Posterior cingulate gyrus (tissue), 11 donors: ENCODE data around the gene RAB10.

Experiments used
- DNase-seq, 10 donors: peaks; one replicate each; pipeline versions ENCODE4 v3.0.0 to v3.0.0-alpha.2; 2020 to 2021; ENCODE audit warnings: mixed read lengths in 3 of 10
- intact Hi-C: fragments of 100-400 bp; cut with DNase I; formaldehyde crosslinking; loops from one replicate; pipeline ENCODE4 v1.15.1; 2023

Gene RAB10

GRCh38 chr2:26048791-26049190 is 14.9 kb downstream of the RAB10 start:
- no peak for DNase-seq
- intact Hi-C loops, result no loop called here

- no peak for DNase-seq
- intact Hi-C loops, result no loop called here
These were observed 15.8 kb downstream of the RAB10 start for GRCh38 chr2:26049641-26050040.

GRCh38 chr2:26052740-26053139 is 18.9 kb downstream of the RAB10 start:
- intact Hi-C loops, result no loop called here
- DNase-seq, result no peak

- DNase-seq, result no peak
- intact Hi-C loops, result no loop called here
These were observed 20.9 kb downstream of the RAB10 start for GRCh38 chr2:26054598-26055348.

- no peak for DNase-seq
- intact Hi-C loops, result no loop called here
These were observed 24.5 kb downstream of the RAB10 start for GRCh38 chr2:26058390-26058789.

GRCh38 chr2:26059542-26059941 is 25.7 kb downstream of the RAB10 start:
- DNase-seq, result no peak
- intact Hi-C loops, result no loop called here

GRCh38 chr2:26061539-26061938 is 27.7 kb downstream of the RAB10 start:
- intact Hi-C loops, result no loop called here
- no peak for DNase-seq

GRCh38 chr2:26064846-26065245 is 31.0 kb downstream of the RAB10 start:
- intact Hi-C loops, result no loop called here
- DNase-seq, result no peak

- intact Hi-C loops, result no loop called here
These were observed 33.5 kb downstream of the RAB10 start for GRCh38 chr2:26067186-26067974.

GRCh38 chr2:26067980-26068507 is 34.2 kb downstream of the RAB10 start:
- intact Hi-C loops, result no loop called here

More at GRCh38 chr2:26067186-26067974, 33.5 kb downstream of the RAB10 start:
- DNase-seq, result no peak

GRCh38 chr2:26068602-26069298 is 34.9 kb downstream of the RAB10 start:
- DNase-seq, result no peak
- intact Hi-C loops, result no loop called here

More at GRCh38 chr2:26067980-26068507, 34.2 kb downstream of the RAB10 start:
- no peak for DNase-seq

- intact Hi-C loops, result loop anchor here (10.0 kb wide), 1 partner anchor 76 kb away; no protein-coding TSS in a partner anchor
These were observed 36.8 kb downstream of the RAB10 start for GRCh38 chr2:26070730-26071129.

GRCh38 chr2:26072925-26073768 is 39.3 kb downstream of the RAB10 start:
- intact Hi-C loops, result loop anchor here (10.0 kb wide), 1 partner anchor 78 kb away; no protein-coding TSS in a partner anchor
- DNase-seq, result no peak

More at GRCh38 chr2:26070730-26071129, 36.8 kb downstream of the RAB10 start:
- DNase-seq, result no peak

GRCh38 chr2:26073830-26074229 is 39.9 kb downstream of the RAB10 start:
- DNase-seq, result no peak
- intact Hi-C loops, result loop anchor here (10.0 kb wide), 1 partner anchor 79 kb away; no protein-coding TSS in a partner anchor

- DNase-seq, result no peak
- intact Hi-C loops, result loop anchor here (10.0 kb wide), 1 partner anchor 80 kb away; no protein-coding TSS in a partner anchor
These were observed 40.8 kb downstream of the RAB10 start for GRCh38 chr2:26074676-26075075.

- no peak for DNase-seq
These were observed 41.3 kb downstream of the RAB10 start for GRCh38 chr2:26075173-26075572.

GRCh38 chr2:26076001-26076587 is 42.2 kb downstream of the RAB10 start:
- no peak for DNase-seq
- intact Hi-C loops, result loop anchor here (10.0 kb wide), 1 partner anchor 81 kb away; no protein-coding TSS in a partner anchor

More at GRCh38 chr2:26075173-26075572, 41.3 kb downstream of the RAB10 start:
- intact Hi-C loops, result loop anchor here (10.0 kb wide), 1 partner anchor 80 kb away; no protein-coding TSS in a partner anchor

- DNase-seq, result no peak
- intact Hi-C loops, result loop anchor here (10.0 kb wide), 1 partner anchor 82 kb away; no protein-coding TSS in a partner anchor
These were observed 43.4 kb downstream of the RAB10 start for GRCh38 chr2:26077291-26077690.

GRCh38 chr2:26078939-26079338 is 45.1 kb downstream of the RAB10 start:
- intact Hi-C loops, result loop anchor here (10.0 kb wide), 1 partner anchor 84 kb away; no protein-coding TSS in a partner anchor
- DNase-seq, result no peak
